Measurements from ENCODE around the gene LRMDA. TPM values are rescaled to one million over a fixed set of nuclear protein-coding genes. Genes with fewer than 3 reads are reported as not detected.

The LRMDA gene
- total and polyA plus RNA-seq, 2 of the 8 experiments (the other 6 are each of a cell fraction or from before 2014, with no cell fraction given): 0.86 to 2.8 TPM

DNA sequence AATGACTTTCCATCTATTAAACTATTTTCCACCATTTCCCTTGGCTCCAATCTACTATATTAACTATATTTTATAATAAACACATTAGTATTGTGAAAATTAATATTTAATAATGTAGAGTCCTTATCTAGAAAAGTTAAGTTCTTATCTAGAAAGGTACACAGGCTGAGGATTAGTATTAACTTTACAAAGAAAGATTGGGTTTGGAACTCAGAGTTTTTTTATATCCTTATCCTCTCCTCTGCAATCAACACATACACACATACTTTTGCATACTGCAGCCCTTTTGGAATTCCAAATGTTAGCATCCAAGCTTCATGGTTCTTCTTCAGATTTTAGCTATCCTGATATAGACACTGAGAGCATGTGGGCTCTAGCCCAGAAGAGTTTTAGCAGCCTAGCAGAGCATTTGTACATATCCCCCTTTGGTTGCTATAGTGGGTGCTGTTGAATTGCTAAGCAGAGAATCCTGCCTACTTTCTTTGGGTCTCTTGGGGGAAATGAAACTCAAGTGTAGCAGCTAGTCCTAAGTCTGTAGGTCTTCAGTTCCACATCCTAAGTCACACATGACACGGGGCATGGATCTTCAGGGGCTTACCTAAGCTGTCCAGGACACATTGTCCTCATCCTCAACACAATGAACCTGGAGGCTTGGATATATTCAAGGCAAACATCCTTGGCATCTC lies 874.6 kb downstream of the LRMDA start:
- DNase-seq (ENCODE audit: low read depth in 1 of 2, low spot score in 2 of 2): no peak
- Histone ChIP-seq H2BK20ac (ENCODE audit: low read length) (no peak overlapping the region), H3K27ac (ENCODE audit: low read depth, low read length) (no peak overlapping the region), H3K36me3 (ENCODE audit: control insufficient read depth in 2 of 4, insufficient read depth in 4 of 4, low read length in 3 of 4) (no peaks in the 10 kb centered on the region), H4K20me1 (replicated peaks in 1 of 2; ENCODE audit: control insufficient read depth in 1 of 2, insufficient read depth in 2 of 2, low read length in 2 of 2) (no peaks in the 10 kb centered on the region), H3K79me2 (ENCODE audit: control insufficient read depth in 1 of 2, insufficient read depth in 2 of 2, low read length in 2 of 2) (no peaks in the 10 kb centered on the region), H3K9ac (replicated peaks in 1 of 4; ENCODE audit: extremely low read depth in 1 of 4, low read depth in 3 of 4, low read length in 3 of 4) (no peak overlapping the region), H2AFZ (ENCODE audit: low read length) (no peak overlapping the region), H3K4me1 (replicated peaks in 1 of 4; ENCODE audit: control insufficient read depth in 3 of 4, insufficient read depth in 4 of 4, low read length in 3 of 4) (peaks cover 0 to 3% (median 0%) of the 10 kb centered on the region in 4 experiments; a peak in 1 of 7 replicates), H2BK5ac (ENCODE audit: low read depth, low read length) (no peak overlapping the region), H4K5ac (ENCODE audit: insufficient read length, low read depth, low read length) (no peak overlapping the region), H2BK120ac (replicated peaks; ENCODE audit: low read depth, low read length) (no peak overlapping the region), H3K56ac (replicated peaks; ENCODE audit: insufficient read length, low read depth, low read length) (no peak overlapping the region), H4K8ac (ENCODE audit: extremely low read depth, insufficient read depth, low read length) (no peak overlapping the region), H3K14ac (ENCODE audit: insufficient read length) (no peak overlapping the region), H3K4me3 (ENCODE audit: extremely low read depth in 1 of 4, insufficient read depth in 2 of 4, low read depth in 3 of 4, low read length in 4 of 4) (no peak overlapping the region), H3K23ac (ENCODE audit: insufficient read length) (no peak overlapping the region), H3K9me3 (ENCODE audit: insufficient read depth in 2 of 2, low read depth in 1 of 2, low read length in 1 of 2) (no peaks in the 10 kb centered on the region), H3K18ac (ENCODE audit: extremely low read depth, low read length) (no peak overlapping the region), H3K4me2 (ENCODE audit: insufficient read depth in 1 of 2, low read depth in 2 of 2, low read length in 2 of 2) (no peak overlapping the region), H3K27me3 (replicated peaks in 1 of 4; ENCODE audit: control insufficient read depth in 3 of 4, extremely low read depth in 1 of 4, insufficient read depth in 3 of 4, low read length in 3 of 4) (peaks cover 0 to 6% (median 0%) of the 10 kb centered on the region in 4 experiments; a peak in 2 of 7 replicates), H2BK15ac (ENCODE audit: low read length) (no peak overlapping the region), H2BK12ac (ENCODE audit: low read depth, low read length) (no peak overlapping the region), H3K23me2 (ENCODE audit: low read depth, low read length) (no peaks in the 10 kb centered on the region), H4K91ac (replicated peaks; ENCODE audit: insufficient read length, low read length) (no peak overlapping the region), H3K79me1 (ENCODE audit: low read depth, low read length) (no peaks in the 10 kb centered on the region), H3K4ac (replicated peaks; ENCODE audit: insufficient read length, low read depth, low read length) (no peak overlapping the region), H2AK5ac (ENCODE audit: low read depth, low read length) (no peak overlapping the region)
- 0% methylated on average over 1 of the region's 1 CpG; no CpG with 5 or more reads in 1 of the 2 experiments for WGBS, 2 experiments (ENCODE audit: extremely low coverage in 1 of 2, insufficient coverage in 1 of 2, insufficient read length in 1 of 2, insufficient replicate concordance in 2 of 2, low coverage in 1 of 2, low lambda C conversion rate in 2 of 2, missing lambda C conversion rate in 1 of 2)
- ChIA-PET POLR2A (ENCODE audit: partially characterized antibody) (no interaction called here), CTCF (ENCODE audit: partially characterized antibody) (interaction anchor here (0.6 to 4.1 kb wide), 4 partner anchors 8 to 484 kb away, joined by 3 to 20 read pairs (median 4); no protein-coding TSS in a partner anchor)
- TF ChIP-seq USF2 (IDR thresholded peaks at IDR 0.05; ENCODE audit: low read length) (no peak), JUND (IDR thresholded peaks at IDR 0.05; ENCODE audit: low read length) (no peak), SP2 (IDR thresholded peaks at IDR 0.05; ENCODE audit: low read length) (no peak)
- FAIRE-seq: no peak
